GM19467 (cell line): ENCODE measurements around the gene PTPRD.

Experiments used
- ATAC-seq: cut with Tn5 transposase; IDR thresholded peaks from one replicate; pipeline ENCODE4 v1.9.1; 2021; ENCODE audit warnings: mild to moderate bottlenecking, moderate library complexity; ENCODE audit not compliant: unreplicated experiment

PTPRD gene

GRCh38 chr9:10062629-10063395 is 550.0 kb downstream of the PTPRD start:
- ATAC-seq, result no peak

- no peak for ATAC-seq
Measured at GRCh38 chr9:10059044-10059443, 553.8 kb downstream of the PTPRD start.

DNA sequence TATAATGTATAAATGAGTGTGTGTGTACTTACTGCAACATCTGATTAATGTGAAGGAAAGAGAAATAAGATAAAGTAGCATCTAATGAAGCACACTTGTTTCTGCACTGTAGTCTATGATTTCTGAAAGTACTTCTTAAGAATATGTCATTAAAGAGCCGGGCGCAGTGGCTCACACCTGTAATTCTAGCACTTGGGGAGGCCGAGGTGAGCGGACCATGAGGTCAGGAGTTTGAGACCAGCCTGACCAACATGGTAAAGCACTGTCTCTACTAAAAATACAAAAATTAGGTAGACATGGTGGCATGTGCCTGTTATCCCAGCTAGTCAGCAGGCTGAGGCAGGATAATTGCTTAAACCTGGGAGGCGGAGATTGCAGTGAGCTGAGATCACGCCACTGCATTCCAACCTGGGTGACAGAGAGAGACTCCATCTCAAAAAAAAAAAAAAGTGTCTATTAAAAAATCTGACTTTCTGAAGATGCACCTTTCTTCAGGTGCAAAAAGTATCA is 556.9 kb downstream of the PTPRD start:
- ATAC-seq, result no peak

- no peak for ATAC-seq
Measured at GRCh38 chr9:10054456-10054855, 558.3 kb downstream of the PTPRD start.

GRCh38 chr9:10052916-10053315 is 559.9 kb downstream of the PTPRD start:
- no peak for ATAC-seq

GRCh38 chr9:10052181-10052580 is 560.6 kb downstream of the PTPRD start:
- ATAC-seq, result no peak

DNA sequence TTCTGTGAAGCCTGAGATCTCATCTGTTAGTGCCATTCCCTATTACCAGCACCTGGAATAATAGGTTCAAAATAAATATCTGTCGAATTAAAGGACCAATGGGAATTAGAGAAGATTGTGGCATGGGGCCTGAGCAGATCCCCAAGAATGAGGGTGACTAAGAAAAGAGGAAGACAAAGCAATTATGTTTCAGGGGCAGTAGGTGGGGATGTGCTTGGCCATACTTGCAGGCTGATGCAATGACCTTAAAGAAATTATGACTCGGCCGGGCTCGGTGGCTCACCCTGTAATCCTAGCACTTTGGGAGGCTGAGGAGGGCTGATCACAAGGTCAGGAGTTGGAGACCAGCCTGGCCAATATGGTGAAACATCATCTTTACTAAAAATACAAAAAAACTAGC is 562.8 kb downstream of the PTPRD start:
- ATAC-seq, result no peak

GRCh38 chr9:10048994-10049393 is 563.8 kb downstream of the PTPRD start:
- no peak for ATAC-seq

GRCh38 chr9:10045598-10045997 is 567.2 kb downstream of the PTPRD start:
- ATAC-seq, result no peak

GRCh38 chr9:10041726-10042229 is 571.0 kb downstream of the PTPRD start:
- no peak for ATAC-seq

DNA sequence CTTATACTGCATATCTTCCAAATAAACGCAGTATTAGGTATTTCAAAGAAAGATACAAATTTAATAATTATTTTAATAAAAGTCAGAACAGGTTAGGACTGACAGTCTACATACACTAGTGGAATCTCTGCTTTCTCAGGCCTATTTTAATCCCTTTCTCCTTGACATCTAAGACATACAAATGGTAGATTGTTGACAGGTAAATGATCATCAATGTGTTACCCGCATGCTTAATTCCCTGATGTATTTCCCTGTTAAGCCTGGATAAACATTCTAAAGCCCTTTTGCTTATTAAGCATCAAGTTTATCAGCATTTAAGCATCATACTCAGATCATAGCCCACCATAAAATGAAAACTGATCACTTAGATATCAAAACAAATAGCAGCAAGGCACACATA is 576.7 kb downstream of the PTPRD start:
- no peak for ATAC-seq

GRCh38 chr9:10032166-10032565 is 580.6 kb downstream of the PTPRD start:
- ATAC-seq, result no peak

DNA sequence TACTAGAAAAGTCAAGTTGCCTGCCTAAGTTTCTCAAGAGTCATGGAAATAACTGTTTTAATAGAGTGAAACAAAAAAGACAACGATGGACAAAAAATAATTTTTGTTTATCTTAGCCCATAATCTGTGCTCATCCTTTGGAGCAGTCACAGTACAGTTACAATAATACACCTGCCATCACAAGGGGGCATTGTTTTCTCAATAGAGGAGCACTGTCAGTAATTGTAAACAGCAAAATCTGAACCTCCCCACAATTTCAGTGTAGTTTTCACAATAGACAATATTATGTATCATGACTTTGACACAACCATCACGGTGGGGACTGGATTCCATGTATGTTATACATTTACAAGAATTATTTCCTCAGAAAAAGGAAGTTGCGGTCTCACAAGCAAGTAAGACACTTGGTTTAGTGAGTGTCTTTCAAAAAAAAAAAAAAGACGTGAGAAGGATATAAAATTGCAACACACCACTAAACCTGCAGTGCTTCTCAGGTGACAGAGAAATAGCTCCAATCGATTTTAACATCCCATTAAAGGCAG is 586.3 kb downstream of the PTPRD start:
- ATAC-seq, result no peak

DNA sequence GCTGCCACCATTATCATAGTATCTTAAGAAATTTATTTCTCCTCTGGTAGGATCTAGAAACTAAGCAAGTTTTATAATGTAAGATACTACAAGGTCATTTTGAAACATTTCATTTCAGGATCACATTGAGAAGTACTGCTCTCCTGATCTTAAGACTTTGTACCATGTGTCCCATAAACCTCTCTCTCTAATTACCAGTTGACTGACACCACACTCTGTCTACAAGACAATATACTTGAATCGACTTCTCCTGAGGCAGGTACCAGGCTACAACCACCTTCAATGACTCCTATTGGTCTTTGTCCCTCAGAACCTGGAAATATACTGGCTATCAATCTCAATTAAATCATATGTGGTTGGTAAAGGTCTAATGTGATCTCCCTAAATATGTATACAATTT is 597.0 kb downstream of the PTPRD start:
- ATAC-seq, result no peak

DNA sequence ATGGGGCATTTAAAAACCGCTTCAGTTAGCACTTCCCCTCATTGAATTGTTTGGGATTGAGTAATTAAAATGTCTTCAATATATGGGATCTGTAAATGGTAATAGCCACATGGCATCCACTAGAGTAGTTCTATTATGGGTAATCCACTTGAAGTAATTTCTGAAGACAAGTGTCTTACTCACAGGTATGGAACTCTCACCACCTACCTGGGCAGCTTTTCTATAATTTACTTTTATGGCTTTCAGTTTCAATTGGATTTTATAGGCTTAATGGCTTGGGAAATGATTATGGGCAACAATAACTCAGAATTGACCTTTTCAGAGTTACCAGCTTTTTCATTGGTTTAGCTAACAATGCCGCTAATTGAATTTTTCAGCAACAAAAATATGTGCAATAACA is 597.9 kb downstream of the PTPRD start:
- ATAC-seq, result no peak

GRCh38 chr9:10009401-10009800 is 603.4 kb downstream of the PTPRD start:
- no peak for ATAC-seq

DNA sequence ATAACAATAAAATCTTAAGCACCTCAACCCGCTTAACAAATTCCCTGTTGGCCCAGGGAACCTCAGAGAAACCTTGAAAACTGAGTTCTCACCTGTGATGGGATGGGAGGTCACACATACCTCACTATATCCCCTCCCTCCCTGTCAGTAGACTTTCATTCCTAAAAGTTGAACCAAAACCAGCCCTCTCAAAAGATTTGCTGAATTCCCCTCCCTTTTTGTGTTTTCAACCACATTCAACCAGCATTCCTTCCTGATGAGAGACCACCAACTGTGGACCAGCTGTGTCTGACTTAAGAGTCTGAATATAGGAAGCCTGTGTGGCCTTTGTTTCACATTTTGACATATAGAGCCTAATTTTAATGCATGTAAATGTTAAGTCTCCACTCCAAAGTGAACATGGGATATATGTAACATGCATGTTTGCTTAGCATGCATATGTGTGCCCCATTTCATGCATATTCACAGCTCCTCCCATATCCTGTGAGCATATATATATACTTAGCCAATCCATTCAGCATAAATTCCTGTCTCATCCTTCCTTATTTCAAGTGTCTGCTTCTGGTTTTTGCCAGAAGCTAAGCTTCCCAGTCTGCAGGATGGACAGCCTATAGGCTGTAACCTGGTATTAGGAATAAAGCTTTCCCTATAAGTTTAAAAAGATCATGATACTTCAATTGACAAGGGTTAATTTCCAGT is 604.6 kb downstream of the PTPRD start:
- no peak for ATAC-seq

GRCh38 chr9:10007356-10007755 is 605.4 kb downstream of the PTPRD start:
- no peak for ATAC-seq

DNA sequence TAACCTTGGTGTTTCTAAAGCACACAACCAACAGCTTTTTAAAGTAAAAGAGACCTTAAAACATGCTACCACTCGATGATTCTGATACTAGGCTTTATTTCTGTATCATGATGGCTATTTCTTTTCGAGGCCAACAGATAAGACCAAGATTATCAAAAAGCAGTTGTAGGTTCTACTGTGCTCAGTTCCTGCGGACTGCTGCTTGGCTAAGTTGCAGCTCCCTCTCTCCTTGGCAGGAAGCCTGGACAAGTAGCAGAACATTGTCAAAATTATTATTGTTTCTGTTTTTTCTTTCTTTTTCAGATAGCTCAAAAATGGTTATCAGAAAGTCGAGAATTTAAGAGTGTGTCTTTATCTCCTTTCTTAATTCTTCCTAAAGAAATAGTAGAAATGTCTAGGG is 607.6 kb downstream of the PTPRD start:
- no peak for ATAC-seq

DNA sequence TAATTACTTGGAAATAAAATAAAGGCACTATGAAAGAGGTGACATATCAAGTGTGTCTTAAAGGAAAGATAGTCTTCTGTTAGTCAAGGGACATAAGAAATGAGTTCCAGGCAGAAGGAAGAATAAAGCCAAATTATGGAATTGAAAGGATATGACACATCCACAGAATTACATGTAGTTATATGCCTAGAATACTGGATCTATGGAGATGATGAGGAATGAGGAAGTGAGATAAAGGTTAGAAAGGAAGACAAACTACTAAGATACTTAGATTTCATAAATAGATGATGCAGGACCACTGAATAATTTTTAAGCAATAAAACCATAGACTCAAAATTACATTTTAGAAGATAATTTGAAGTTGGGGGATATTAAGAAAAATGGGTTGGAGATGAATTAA is 609.8 kb downstream of the PTPRD start:
- no peak for ATAC-seq

- ATAC-seq, result no peak
Measured at GRCh38 chr9:10000669-10001068, 612.1 kb downstream of the PTPRD start.
